ENCODE measurements around the gene STMP1.

STMP1 gene

DNA sequence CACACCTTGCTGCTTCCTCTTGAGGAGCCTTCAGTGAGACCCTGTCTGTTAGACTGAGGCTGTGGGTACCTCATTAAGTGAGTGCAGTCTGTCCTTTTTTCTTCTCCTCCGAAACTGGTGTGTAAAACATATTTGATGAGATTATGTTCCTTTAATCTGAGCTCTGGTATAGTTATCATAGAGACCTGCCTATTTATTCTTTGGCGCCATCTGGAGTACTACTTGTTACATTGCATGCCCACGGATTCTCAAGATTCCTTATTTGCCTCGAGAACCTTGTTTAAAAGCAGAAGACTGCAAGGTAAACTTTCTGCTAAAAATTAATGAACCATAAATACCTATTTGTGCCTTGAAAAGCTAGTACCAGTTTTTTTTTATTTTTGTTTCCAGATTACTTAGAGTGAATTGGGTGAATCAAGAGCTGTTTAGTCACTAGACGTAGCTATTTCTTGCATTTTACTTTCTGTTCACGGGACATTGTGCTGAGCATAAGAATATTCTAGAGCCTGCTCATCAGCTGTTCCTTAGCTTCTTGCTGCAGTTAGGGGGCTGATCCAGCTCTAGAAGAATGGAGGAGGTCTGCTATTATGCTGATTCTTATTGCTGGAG lies 16.9 kb upstream of the STMP1 start:
- Histone ChIP-seq H2AK5ac (ENCODE audit: low read length) (no peak overlapping the region), H4K8ac (ENCODE audit: low read depth, low read length) (no peak overlapping the region), H3K4ac (ENCODE audit: low read depth, low read length) (no peak overlapping the region), H3K56ac (ENCODE audit: low read length) (no peak overlapping the region), H3K9ac (ENCODE audit: low read length) (no peak overlapping the region), H4K5ac (ENCODE audit: low read length) (no peak overlapping the region), H2BK120ac (ENCODE audit: low read depth, low read length) (no peak overlapping the region), H3K18ac (ENCODE audit: low read length) (no peak overlapping the region), H3K4me3 (ENCODE audit: low read length) (no peak overlapping the region), H3K23ac (ENCODE audit: low read length) (no peak overlapping the region), H3K79me2 (ENCODE audit: control insufficient read depth, insufficient read depth, low read length) (no peaks in the 10 kb centered on the region), H3K27me3 (ENCODE audit: insufficient read depth, low read length, poor library complexity) (no peaks in the 10 kb centered on the region), H3K36me3 (ENCODE audit: control insufficient read depth, insufficient read depth, low read length) (peaks cover 6% of the 10 kb centered on the region), H3K27ac (ENCODE audit: low read depth, low read length) (no peak overlapping the region), H2BK5ac (ENCODE audit: low read length) (no peak overlapping the region), H3K4me1 (ENCODE audit: control insufficient read depth, low read depth, low read length) (no peaks in the 10 kb centered on the region), H3K4me2 (ENCODE audit: low read length) (no peak overlapping the region), H3K79me1 (ENCODE audit: low read length) (peaks cover 2% of the 10 kb centered on the region), H2BK15ac (replicated peaks; ENCODE audit: low read depth) (no peak overlapping the region)
- no CpG with 5 or more reads among the region's 6 CpGs for WGBS (ENCODE audit: extremely low coverage, insufficient coverage, low lambda C conversion rate)
- DNase-seq = peak; percentile 51

DNA sequence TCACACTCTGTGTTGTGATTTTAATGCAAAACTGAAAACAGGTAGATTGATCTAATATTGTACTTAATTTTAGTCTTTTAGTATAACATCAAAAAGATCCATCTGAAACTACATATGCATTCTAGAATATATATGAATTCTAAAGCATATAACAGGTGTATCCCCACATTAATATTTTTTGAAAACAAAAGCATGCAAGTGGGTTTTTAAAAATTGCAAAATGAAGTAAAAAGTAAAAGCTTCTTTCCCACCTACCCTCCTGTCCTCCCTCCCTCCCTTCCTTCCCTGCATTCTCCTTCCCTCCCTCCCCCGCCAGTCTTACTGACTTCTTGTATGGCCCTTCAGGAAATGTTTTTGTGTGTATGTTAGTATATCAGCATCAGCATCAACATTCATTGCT lies 14.6 kb upstream of the STMP1 start:
- no peak overlapping the region for H3K56ac ChIP-seq (ENCODE audit: low read length)
- no CpG with 5 or more reads among the region's 1 CpG for WGBS (ENCODE audit: extremely low coverage, insufficient coverage, low lambda C conversion rate)
- H3K4ac ChIP-seq (ENCODE audit: low read depth, low read length) = no peak overlapping the region
- no peaks in the 10 kb centered on the region for H3K27me3 ChIP-seq (ENCODE audit: insufficient read depth, low read length, poor library complexity)
- H3K27ac ChIP-seq (ENCODE audit: low read depth, low read length) = no peak overlapping the region
- no peaks in the 10 kb centered on the region for H3K79me2 ChIP-seq (ENCODE audit: control insufficient read depth, insufficient read depth, low read length)
- H3K4me2 ChIP-seq (ENCODE audit: low read length) = no peak overlapping the region
- H3K36me3 ChIP-seq (ENCODE audit: control insufficient read depth, insufficient read depth, low read length) = peaks cover 7% of the 10 kb centered on the region
- no peak overlapping the region for H2BK5ac ChIP-seq (ENCODE audit: low read length)
- no peak overlapping the region for H3K9ac ChIP-seq (ENCODE audit: low read length)
- no peak overlapping the region for H3K23ac ChIP-seq (ENCODE audit: low read length)
- H4K8ac ChIP-seq (ENCODE audit: low read depth, low read length) = no peak overlapping the region
- H4K5ac ChIP-seq (ENCODE audit: low read length) = no peak overlapping the region
- peak; percentile 41 for DNase-seq
- no peak overlapping the region for H3K4me3 ChIP-seq (ENCODE audit: low read length)
- H3K4me1 ChIP-seq (ENCODE audit: control insufficient read depth, low read depth, low read length) = no peaks in the 10 kb centered on the region
- no peak overlapping the region for H2BK120ac ChIP-seq (ENCODE audit: low read depth, low read length)
- no peak overlapping the region for H2BK15ac ChIP-seq (replicated peaks; ENCODE audit: low read depth)
- peaks cover 2% of the 10 kb centered on the region for H3K79me1 ChIP-seq (ENCODE audit: low read length)
- H2AK5ac ChIP-seq (ENCODE audit: low read length) = no peak overlapping the region
- no peak overlapping the region for H3K18ac ChIP-seq (ENCODE audit: low read length)

DNA sequence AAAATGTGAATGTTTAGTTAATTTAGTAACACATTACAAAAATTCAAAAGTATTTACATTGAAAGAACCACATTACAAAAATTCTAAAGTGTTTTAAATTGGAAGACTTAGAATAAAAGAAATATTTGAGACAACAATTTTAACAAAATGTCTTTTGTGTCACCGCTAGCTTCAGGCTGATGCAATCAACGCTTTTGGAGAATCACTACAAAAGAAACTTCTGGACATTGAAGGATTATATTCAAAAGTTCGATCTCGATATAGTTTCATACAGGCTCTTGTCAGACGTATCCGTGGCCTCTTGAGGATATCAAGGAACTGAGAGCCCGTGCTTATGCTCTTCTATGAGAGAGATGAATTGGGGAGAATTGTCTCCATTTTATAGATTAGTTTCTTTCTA lies 14.1 kb upstream of the STMP1 start:
- H3K4ac ChIP-seq (ENCODE audit: low read depth, low read length) = no peak overlapping the region
- no peaks in the 10 kb centered on the region for H3K79me2 ChIP-seq (ENCODE audit: control insufficient read depth, insufficient read depth, low read length)
- no peak overlapping the region for H3K4me2 ChIP-seq (ENCODE audit: low read length)
- no peak overlapping the region for H4K8ac ChIP-seq (ENCODE audit: low read depth, low read length)
- no peak overlapping the region for H3K18ac ChIP-seq (ENCODE audit: low read length)
- peaks cover 2% of the 10 kb centered on the region for H3K79me1 ChIP-seq (ENCODE audit: low read length)
- H3K27ac ChIP-seq (ENCODE audit: low read depth, low read length) = no peak overlapping the region
- H2AK5ac ChIP-seq (ENCODE audit: low read length) = no peak overlapping the region
- no peak overlapping the region for H3K23ac ChIP-seq (ENCODE audit: low read length)
- no peak for DNase-seq
- no peak overlapping the region for H3K9ac ChIP-seq (ENCODE audit: low read length)
- no peak overlapping the region for H2BK5ac ChIP-seq (ENCODE audit: low read length)
- H2BK120ac ChIP-seq (ENCODE audit: low read depth, low read length) = no peak overlapping the region
- WGBS (ENCODE audit: extremely low coverage, insufficient coverage, low lambda C conversion rate) = no CpG with 5 or more reads among the region's 7 CpGs
- no peak overlapping the region for H2BK15ac ChIP-seq (replicated peaks; ENCODE audit: low read depth)
- no peak overlapping the region for H3K4me3 ChIP-seq (ENCODE audit: low read length)
- H3K56ac ChIP-seq (ENCODE audit: low read length) = no peak overlapping the region
- H4K5ac ChIP-seq (ENCODE audit: low read length) = no peak overlapping the region
- H3K4me1 ChIP-seq (ENCODE audit: control insufficient read depth, low read depth, low read length) = no peaks in the 10 kb centered on the region
- H3K36me3 ChIP-seq (ENCODE audit: control insufficient read depth, insufficient read depth, low read length) = peaks cover 7% of the 10 kb centered on the region
- no peaks in the 10 kb centered on the region for H3K27me3 ChIP-seq (ENCODE audit: insufficient read depth, low read length, poor library complexity)

DNA sequence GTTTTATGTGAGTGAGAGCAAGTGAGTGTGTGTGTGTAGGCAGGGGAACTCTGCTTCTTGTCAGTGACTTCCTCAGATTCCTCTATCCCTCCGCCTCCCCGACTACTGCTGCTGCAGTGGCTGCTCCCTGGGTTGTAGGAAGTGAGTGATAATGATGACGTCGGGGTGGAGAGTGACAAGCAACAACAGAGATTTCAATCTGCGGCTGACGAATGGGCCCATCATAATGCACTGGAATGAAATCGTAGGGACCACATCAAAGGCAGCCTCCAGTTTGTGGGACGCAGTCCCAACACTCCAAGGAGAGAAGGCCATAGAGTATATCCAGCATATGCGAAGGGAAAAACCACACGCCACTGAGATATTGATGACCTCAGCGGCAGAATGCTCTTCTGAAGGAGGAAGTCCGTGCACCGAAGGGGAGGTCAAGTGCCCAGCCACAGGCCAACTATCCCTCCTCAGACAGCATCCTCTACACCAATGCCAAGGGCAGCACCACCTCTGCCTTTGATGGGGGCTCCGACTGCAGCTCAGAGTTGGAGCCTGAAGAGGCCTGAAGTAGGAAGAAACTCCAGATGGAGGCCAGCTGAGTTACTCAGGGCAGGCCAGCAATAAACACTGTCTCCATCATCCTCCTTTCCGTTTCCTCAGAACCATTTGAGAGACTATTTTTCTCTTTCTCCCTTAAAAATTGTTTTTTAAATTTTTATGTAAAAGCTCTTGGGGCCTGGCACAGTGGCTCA lies 11.3 kb upstream of the STMP1 start:
- Histone ChIP-seq H3K9ac (ENCODE audit: low read length) (no peak overlapping the region), H2BK120ac (ENCODE audit: low read depth, low read length) (no peak overlapping the region), H3K23ac (ENCODE audit: low read length) (no peak overlapping the region), H3K4me1 (ENCODE audit: control insufficient read depth, low read depth, low read length) (no peaks in the 10 kb centered on the region), H4K5ac (ENCODE audit: low read length) (no peak overlapping the region), H2BK5ac (ENCODE audit: low read length) (no peak overlapping the region), H3K18ac (ENCODE audit: low read length) (no peak overlapping the region), H4K8ac (ENCODE audit: low read depth, low read length) (no peak overlapping the region), H3K27ac (ENCODE audit: low read depth, low read length) (no peak overlapping the region), H3K4ac (ENCODE audit: low read depth, low read length) (no peak overlapping the region), H3K27me3 (ENCODE audit: insufficient read depth, low read length, poor library complexity) (no peaks in the 10 kb centered on the region), H3K36me3 (ENCODE audit: control insufficient read depth, insufficient read depth, low read length) (peaks cover 4% of the 10 kb centered on the region), H3K4me3 (ENCODE audit: low read length) (no peak overlapping the region), H3K79me1 (ENCODE audit: low read length) (no peaks in the 10 kb centered on the region), H3K79me2 (ENCODE audit: control insufficient read depth, insufficient read depth, low read length) (no peaks in the 10 kb centered on the region), H2AK5ac (ENCODE audit: low read length) (no peak overlapping the region), H3K4me2 (ENCODE audit: low read length) (no peak overlapping the region), H3K56ac (ENCODE audit: low read length) (no peak overlapping the region), H2BK15ac (replicated peaks; ENCODE audit: low read depth) (no peak overlapping the region)
- whole genome bisulfite sequencing (ENCODE audit: extremely low coverage, insufficient coverage, low lambda C conversion rate) = no CpG with 5 or more reads among the region's 15 CpGs
- peak; percentile 76 for DNase-seq

DNA sequence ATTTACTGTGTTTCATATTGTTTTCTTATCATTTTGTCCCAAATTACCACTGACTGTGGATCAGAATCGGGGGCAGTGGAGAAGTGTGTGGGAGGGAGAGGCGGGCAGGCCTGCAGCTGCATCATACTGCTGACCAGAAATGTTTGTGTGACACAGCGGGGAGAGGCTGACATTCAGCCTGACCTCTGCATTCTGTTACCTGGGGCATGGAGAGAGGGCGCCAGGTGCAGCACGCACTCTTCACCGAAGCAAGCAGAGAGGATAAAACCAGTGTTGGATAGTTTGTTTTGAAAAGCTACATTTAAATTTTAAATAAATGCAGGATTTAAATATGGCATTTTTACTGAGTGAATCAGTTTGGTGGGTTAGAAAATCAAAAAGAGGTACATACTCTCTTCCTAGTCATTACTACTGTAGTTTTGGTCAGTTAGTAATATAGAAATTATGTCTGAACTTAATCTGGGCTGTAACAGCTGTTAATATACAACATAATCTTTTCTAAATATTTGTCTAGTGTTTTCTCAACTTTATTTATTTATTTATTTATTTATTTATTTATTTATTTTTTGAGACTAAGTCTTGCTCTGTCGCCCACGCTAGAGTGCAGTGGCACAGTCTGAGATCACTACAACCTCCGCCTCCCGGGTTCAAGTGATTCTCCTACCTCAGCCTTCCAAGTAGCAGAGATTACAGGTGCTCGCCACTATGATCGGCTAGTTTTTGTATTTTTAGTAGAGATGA lies 8.8 kb upstream of the STMP1 start:
- no peak overlapping the region for H4K8ac ChIP-seq (ENCODE audit: low read depth, low read length)
- no peak for DNase-seq
- no peak overlapping the region for H3K18ac ChIP-seq (ENCODE audit: low read length)
- no peak overlapping the region for H3K4ac ChIP-seq (ENCODE audit: low read depth, low read length)
- H3K4me2 ChIP-seq (ENCODE audit: low read length) = no peak overlapping the region
- no peak overlapping the region for H2BK15ac ChIP-seq (replicated peaks; ENCODE audit: low read depth)
- H3K36me3 ChIP-seq (ENCODE audit: control insufficient read depth, insufficient read depth, low read length) = peaks cover 4% of the 10 kb centered on the region
- H2AK5ac ChIP-seq (ENCODE audit: low read length) = no peak overlapping the region
- H3K79me1 ChIP-seq (ENCODE audit: low read length) = no peaks in the 10 kb centered on the region
- H3K9ac ChIP-seq (ENCODE audit: low read length) = no peak overlapping the region
- no CpG with 5 or more reads among the region's 12 CpGs for WGBS (ENCODE audit: extremely low coverage, insufficient coverage, low lambda C conversion rate)
- H3K23ac ChIP-seq (ENCODE audit: low read length) = no peak overlapping the region
- no peak overlapping the region for H3K27ac ChIP-seq (ENCODE audit: low read depth, low read length)
- no peaks in the 10 kb centered on the region for H3K4me1 ChIP-seq (ENCODE audit: control insufficient read depth, low read depth, low read length)
- H4K5ac ChIP-seq (ENCODE audit: low read length) = no peak overlapping the region
- H2BK120ac ChIP-seq (ENCODE audit: low read depth, low read length) = no peak overlapping the region
- no peak overlapping the region for H2BK5ac ChIP-seq (ENCODE audit: low read length)
- no peak overlapping the region for H3K4me3 ChIP-seq (ENCODE audit: low read length)
- no peaks in the 10 kb centered on the region for H3K27me3 ChIP-seq (ENCODE audit: insufficient read depth, low read length, poor library complexity)
- H3K79me2 ChIP-seq (ENCODE audit: control insufficient read depth, insufficient read depth, low read length) = no peaks in the 10 kb centered on the region
- H3K56ac ChIP-seq (ENCODE audit: low read length) = no peak overlapping the region
